ENCODE data around the gene DENND10. TPM values are rescaled to one million over a fixed set of nuclear protein-coding genes. Genes with fewer than 3 reads are reported as not detected.

DENND10 gene
- total and polyA plus RNA-seq, 2 experiments from 2014 or later, result 41.4 to 41.8 TPM

DNA sequence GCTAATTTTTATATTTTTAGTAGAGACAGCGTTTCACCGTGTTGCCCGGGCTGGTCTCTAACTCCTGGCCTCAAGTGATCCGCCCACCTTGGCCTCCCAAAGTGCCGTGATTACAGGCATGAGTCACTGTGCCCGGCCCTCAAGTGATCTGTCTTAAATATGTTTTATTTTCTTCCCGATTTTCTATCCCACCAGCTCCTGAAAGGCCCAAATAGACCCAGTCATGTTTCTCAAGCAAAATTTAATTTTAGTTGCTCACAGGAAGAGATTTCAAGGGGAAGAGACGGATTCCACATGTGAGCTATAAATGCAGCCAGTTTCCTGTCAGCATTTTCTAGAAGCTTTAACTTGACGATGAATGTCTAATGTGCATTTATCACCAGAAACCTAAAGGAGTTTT is 12.0 kb downstream of the DENND10 start (continued):
- TF ChIP-seq, protein P1, sequence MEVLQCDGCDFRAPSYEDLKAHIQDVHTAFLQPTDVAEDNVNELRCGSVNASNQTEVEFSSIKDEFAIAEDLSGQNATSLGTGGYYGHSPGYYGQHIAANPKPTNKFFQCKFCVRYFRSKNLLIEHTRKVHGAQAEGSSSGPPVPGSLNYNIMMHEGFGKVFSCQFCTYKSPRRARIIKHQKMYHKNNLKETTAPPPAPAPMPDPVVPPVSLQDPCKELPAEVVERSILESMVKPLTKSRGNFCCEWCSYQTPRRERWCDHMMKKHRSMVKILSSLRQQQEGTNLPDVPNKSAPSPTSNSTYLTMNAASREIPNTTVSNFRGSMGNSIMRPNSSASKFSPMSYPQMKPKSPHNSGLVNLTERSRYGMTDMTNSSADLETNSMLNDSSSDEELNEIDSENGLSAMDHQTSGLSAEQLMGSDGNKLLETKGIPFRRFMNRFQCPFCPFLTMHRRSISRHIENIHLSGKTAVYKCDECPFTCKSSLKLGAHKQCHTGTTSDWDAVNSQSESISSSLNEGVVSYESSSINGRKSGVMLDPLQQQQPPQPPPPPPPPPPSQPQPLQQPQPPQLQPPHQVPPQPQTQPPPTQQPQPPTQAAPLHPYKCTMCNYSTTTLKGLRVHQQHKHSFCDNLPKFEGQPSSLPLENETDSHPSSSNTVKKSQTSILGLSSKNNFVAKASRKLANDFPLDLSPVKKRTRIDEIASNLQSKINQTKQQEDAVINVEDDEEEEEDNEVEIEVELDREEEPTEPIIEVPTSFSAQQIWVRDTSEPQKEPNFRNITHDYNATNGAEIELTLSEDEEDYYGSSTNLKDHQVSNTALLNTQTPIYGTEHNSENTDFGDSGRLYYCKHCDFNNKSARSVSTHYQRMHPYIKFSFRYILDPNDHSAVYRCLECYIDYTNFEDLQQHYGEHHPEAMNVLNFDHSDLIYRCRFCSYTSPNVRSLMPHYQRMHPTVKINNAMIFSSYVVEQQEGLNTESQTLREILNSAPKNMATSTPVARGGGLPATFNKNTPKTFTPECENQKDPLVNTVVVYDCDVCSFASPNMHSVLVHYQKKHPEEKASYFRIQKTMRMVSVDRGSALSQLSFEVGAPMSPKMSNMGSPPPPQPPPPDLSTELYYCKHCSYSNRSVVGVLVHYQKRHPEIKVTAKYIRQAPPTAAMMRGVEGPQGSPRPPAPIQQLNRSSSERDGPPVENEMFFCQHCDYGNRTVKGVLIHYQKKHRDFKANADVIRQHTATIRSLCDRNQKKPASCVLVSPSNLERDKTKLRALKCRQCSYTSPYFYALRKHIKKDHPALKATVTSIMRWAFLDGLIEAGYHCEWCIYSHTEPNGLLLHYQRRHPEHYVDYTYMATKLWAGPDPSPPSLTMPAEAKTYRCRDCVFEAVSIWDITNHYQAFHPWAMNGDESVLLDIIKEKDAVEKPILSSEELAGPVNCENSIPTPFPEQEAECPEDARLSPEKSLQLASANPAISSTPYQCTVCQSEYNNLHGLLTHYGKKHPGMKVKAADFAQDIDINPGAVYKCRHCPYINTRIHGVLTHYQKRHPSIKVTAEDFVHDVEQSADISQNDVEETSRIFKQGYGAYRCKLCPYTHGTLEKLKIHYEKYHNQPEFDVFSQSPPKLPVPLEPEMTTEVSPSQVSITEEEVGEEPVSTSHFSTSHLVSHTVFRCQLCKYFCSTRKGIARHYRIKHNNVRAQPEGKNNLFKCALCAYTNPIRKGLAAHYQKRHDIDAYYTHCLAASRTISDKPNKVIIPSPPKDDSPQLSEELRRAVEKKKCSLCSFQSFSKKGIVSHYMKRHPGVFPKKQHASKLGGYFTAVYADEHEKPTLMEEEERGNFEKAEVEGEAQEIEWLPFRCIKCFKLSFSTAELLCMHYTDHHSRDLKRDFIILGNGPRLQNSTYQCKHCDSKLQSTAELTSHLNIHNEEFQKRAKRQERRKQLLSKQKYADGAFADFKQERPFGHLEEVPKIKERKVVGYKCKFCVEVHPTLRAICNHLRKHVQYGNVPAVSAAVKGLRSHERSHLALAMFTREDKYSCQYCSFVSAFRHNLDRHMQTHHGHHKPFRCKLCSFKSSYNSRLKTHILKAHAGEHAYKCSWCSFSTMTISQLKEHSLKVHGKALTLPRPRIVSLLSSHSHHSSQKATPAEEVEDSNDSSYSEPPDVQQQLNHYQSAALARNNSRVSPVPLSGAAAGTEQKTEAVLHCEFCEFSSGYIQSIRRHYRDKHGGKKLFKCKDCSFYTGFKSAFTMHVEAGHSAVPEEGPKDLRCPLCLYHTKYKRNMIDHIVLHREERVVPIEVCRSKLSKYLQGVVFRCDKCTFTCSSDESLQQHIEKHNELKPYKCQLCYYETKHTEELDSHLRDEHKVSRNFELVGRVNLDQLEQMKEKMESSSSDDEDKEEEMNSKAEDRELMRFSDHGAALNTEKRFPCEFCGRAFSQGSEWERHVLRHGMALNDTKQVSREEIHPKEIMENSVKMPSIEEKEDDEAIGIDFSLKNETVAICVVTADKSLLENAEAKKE (CRISPR knock-in tag; IDR thresholded peaks at IDR 0.05), result no peak
- TF ChIP-seq, protein P2, sequence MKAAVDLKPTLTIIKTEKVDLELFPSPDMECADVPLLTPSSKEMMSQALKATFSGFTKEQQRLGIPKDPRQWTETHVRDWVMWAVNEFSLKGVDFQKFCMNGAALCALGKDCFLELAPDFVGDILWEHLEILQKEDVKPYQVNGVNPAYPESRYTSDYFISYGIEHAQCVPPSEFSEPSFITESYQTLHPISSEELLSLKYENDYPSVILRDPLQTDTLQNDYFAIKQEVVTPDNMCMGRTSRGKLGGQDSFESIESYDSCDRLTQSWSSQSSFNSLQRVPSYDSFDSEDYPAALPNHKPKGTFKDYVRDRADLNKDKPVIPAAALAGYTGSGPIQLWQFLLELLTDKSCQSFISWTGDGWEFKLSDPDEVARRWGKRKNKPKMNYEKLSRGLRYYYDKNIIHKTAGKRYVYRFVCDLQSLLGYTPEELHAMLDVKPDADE (IDR thresholded peaks at IDR 0.05), result no peak
- no peak for TF ChIP-seq STAT1 (IDR thresholded peaks at IDR 0.05; ENCODE audit: unreplicated experiment)
- TF ChIP-seq ZNF331 (CRISPR knock-in tag; IDR thresholded peaks at IDR 0.05; ENCODE audit: low read depth), result no peak
- TF ChIP-seq EZH2 (IDR thresholded peaks at IDR 0.05; ENCODE audit: low read depth, unreplicated experiment), result no peak

- Histone ChIP-seq H3F3A (replicated peaks; ENCODE audit: low read depth) (no peaks in the 10 kb centered on the region), H3K9me2 (ENCODE audit: insufficient read depth) (no peaks in the 10 kb centered on the region), H3K27ac (ENCODE audit: low read depth) (no peak overlapping the region), H3K4me3 (no peak overlapping the region), H3K36me3 (ENCODE audit: insufficient read depth) (peaks cover 43% of the 10 kb centered on the region), H3K4me1 (ENCODE audit: insufficient read depth) (no peaks in the 10 kb centered on the region), H3K79me2 (replicated peaks; ENCODE audit: insufficient read depth) (no peaks in the 10 kb centered on the region), H3K27me3 (ENCODE audit: insufficient read depth) (no peaks in the 10 kb centered on the region), H4K20me1 (replicated peaks; ENCODE audit: insufficient read depth) (peaks cover 11% of the 10 kb centered on the region), H2AFZ (no peak overlapping the region), H3K4me2 (no peak overlapping the region)
- DNase-seq (ENCODE audit: low spot score) (no peak), ATAC-seq (no peak)
- Mint-ChIP-seq H3K4me1 (no peaks in the 10 kb centered on the region), H3K27me3 (ENCODE audit: insufficient read depth, low read depth, poor library complexity) (no peaks in the 10 kb centered on the region), H3K27ac (no peak overlapping the region), H3K4me3 (no peak overlapping the region), H3K9me3 (no peaks in the 10 kb centered on the region), H3K36me3 (ENCODE audit: low read depth) (peaks cover 73% of the 10 kb centered on the region)
- TF ChIP-seq POLR2AphosphoS5 (IDR thresholded peaks at IDR 0.05; ENCODE audit: low read depth) (no peak), CREB1 (CRISPR knock-in tag; IDR thresholded peaks at IDR 0.05; ENCODE audit: low read depth) (no peak), EZH2 (IDR thresholded peaks at IDR 0.05; ENCODE audit: low read depth, unreplicated experiment) (no peak), STAT1 (IDR thresholded peaks at IDR 0.05; ENCODE audit: unreplicated experiment) (no peak), EZH2phosphoT487 (IDR thresholded peaks at IDR 0.05; ENCODE audit: unreplicated experiment) (no peak)
- TF ChIP-seq, protein P3, sequence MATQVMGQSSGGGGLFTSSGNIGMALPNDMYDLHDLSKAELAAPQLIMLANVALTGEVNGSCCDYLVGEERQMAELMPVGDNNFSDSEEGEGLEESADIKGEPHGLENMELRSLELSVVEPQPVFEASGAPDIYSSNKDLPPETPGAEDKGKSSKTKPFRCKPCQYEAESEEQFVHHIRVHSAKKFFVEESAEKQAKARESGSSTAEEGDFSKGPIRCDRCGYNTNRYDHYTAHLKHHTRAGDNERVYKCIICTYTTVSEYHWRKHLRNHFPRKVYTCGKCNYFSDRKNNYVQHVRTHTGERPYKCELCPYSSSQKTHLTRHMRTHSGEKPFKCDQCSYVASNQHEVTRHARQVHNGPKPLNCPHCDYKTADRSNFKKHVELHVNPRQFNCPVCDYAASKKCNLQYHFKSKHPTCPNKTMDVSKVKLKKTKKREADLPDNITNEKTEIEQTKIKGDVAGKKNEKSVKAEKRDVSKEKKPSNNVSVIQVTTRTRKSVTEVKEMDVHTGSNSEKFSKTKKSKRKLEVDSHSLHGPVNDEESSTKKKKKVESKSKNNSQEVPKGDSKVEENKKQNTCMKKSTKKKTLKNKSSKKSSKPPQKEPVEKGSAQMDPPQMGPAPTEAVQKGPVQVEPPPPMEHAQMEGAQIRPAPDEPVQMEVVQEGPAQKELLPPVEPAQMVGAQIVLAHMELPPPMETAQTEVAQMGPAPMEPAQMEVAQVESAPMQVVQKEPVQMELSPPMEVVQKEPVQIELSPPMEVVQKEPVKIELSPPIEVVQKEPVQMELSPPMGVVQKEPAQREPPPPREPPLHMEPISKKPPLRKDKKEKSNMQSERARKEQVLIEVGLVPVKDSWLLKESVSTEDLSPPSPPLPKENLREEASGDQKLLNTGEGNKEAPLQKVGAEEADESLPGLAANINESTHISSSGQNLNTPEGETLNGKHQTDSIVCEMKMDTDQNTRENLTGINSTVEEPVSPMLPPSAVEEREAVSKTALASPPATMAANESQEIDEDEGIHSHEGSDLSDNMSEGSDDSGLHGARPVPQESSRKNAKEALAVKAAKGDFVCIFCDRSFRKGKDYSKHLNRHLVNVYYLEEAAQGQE (IDR thresholded peaks at IDR 0.05; ENCODE audit: unreplicated experiment), result no peak
Measured at GRCh38 chr10:119116326-119116951, 12.5 kb downstream of the DENND10 start.

Measured in GM23338 (cell line).